ENCODE data around the gene ZFP91. TPM values are rescaled to one million over a fixed set of nuclear protein-coding genes. Genes with fewer than 3 reads are reported as not detected.

The ZFP91 gene
- total and polyA plus RNA-seq, 2 experiments from 2014 or later = 10.2 to 30.0 TPM

GRCh38 chr11:58560842-58561241, 18.0 kb upstream of the ZFP91 start:
- Mint-ChIP-seq H3K36me3 (ENCODE audit: low read depth) (no peaks in the 10 kb centered on the region), H3K4me3 (no peak overlapping the region), H3K27me3 (ENCODE audit: insufficient read depth, low read depth, poor library complexity) (peaks cover 3% of the 10 kb centered on the region), H3K9me3 (no peaks in the 10 kb centered on the region), H3K27ac (no peak overlapping the region), H3K4me1 (no peaks in the 10 kb centered on the region; the same call in 2 of the 3 replicates)
- H3K4me3 ChIP-seq = no peak overlapping the region
- H3K4me2 ChIP-seq = no peak overlapping the region
- H4K20me1 ChIP-seq (replicated peaks; ENCODE audit: insufficient read depth) = no peaks in the 10 kb centered on the region
- no peaks in the 10 kb centered on the region for H3F3A ChIP-seq (replicated peaks; ENCODE audit: low read depth)
- no peaks in the 10 kb centered on the region for H3K27me3 ChIP-seq (ENCODE audit: insufficient read depth)
- no peaks in the 10 kb centered on the region for H3K9me2 ChIP-seq (ENCODE audit: insufficient read depth)
- no peaks in the 10 kb centered on the region for H3K79me2 ChIP-seq (replicated peaks; ENCODE audit: insufficient read depth)
- H3K4me1 ChIP-seq (ENCODE audit: insufficient read depth) = no peaks in the 10 kb centered on the region
- H2AFZ ChIP-seq = no peak overlapping the region
- H3K27ac ChIP-seq (ENCODE audit: low read depth) = no peak overlapping the region
- ATAC-seq = no peak
- no peak for DNase-seq (ENCODE audit: low spot score)
- no peaks in the 10 kb centered on the region for H3K36me3 ChIP-seq (ENCODE audit: insufficient read depth)
- TF ChIP-seq STAT1 (IDR thresholded peaks at IDR 0.05; ENCODE audit: unreplicated experiment) = no peak
- no peak for TF ChIP-seq POLR2AphosphoS5 (IDR thresholded peaks at IDR 0.05; ENCODE audit: low read depth)
- no peak for TF ChIP-seq ZNF114 (CRISPR knock-in tag; IDR thresholded peaks at IDR 0.05)
- TF ChIP-seq EZH2phosphoT487 (IDR thresholded peaks at IDR 0.05; ENCODE audit: unreplicated experiment) = no peak
- TF ChIP-seq REST (IDR thresholded peaks at IDR 0.05; ENCODE audit: unreplicated experiment) = no peak
- TF ChIP-seq ZNF331 (CRISPR knock-in tag; IDR thresholded peaks at IDR 0.05; ENCODE audit: low read depth) = no peak
- TF ChIP-seq EZH2 (IDR thresholded peaks at IDR 0.05; ENCODE audit: low read depth, unreplicated experiment) = no peak
- no peak for TF ChIP-seq CREB1 (CRISPR knock-in tag; IDR thresholded peaks at IDR 0.05; ENCODE audit: low read depth)
- TF ChIP-seq ZNF462 (CRISPR knock-in tag; IDR thresholded peaks at IDR 0.05) = no peak
- TF ChIP-seq CTCF (conservative IDR thresholded peaks at IDR 0.05; ENCODE audit: low read depth in 2 of 2) = no peak
- TF ChIP-seq JUNB (IDR thresholded peaks at IDR 0.05; ENCODE audit: unreplicated experiment) = no peak
- TF ChIP-seq NANOG (IDR thresholded peaks at IDR 0.05; ENCODE audit: borderline replicate concordance) = no peak
- TF ChIP-seq ETS1 (IDR thresholded peaks at IDR 0.05) = no peak
